SK-N-SH treated with all-trans-retinoic acid at 6 μM for 48 hours (cell line): ENCODE measurements around the gene ZKSCAN8.

Experiments
- ARNTL ChIP-seq: fragments of 450-650 bp; formaldehyde crosslinking; IDR thresholded peaks from 2 replicates; pipeline ENCODE4 v1.5.0; 2020; ENCODE audit warnings: low read depth, mild to moderate bottlenecking, moderate library complexity, borderline replicate concordance
- BACH2 ChIP-seq: fragments of 250-450 bp; sonication (Bioruptor Pico); IDR thresholded peaks from 2 replicates; pipeline ENCODE4 v1.9.0; 2021; ENCODE audit warnings: mild to moderate bottlenecking, borderline replicate concordance
- ESRRG ChIP-seq: fragments of 250-450 bp; sonication (Bioruptor Pico); IDR thresholded peaks from 2 replicates; pipeline ENCODE4 v1.6.1; 2021; ENCODE audit warnings: mild to moderate bottlenecking
- TOX ChIP-seq: fragments of 250-450 bp; sonication (Bioruptor Pico); IDR thresholded peaks from 2 replicates; pipeline ENCODE4 v1.8.0; 2021; ENCODE audit warnings: mild to moderate bottlenecking, moderate library complexity, borderline replicate concordance
- ZFP30 ChIP-seq: fragments of 450-650 bp; formaldehyde crosslinking; IDR thresholded peaks from 2 replicates; pipeline ENCODE4 v1.5.0; 2022; ENCODE audit warnings: mild to moderate bottlenecking, moderate library complexity
- ZNF8 ChIP-seq: fragments of 450-650 bp; formaldehyde crosslinking; IDR thresholded peaks from 2 replicates; pipeline ENCODE4 v1.5.0; 2020; ENCODE audit warnings: mild to moderate bottlenecking, moderate library complexity
- TF ChIP-seq, protein P1 (sequence below): fragments of 250-450 bp; sonication (Bioruptor Pico); IDR thresholded peaks from 2 replicates; pipeline ENCODE4 v1.8.0; 2021; ENCODE audit warnings: low read depth, mild to moderate bottlenecking, moderate library complexity, borderline replicate concordance
- TF ChIP-seq, protein P2 (sequence below): fragments of 250-450 bp; sonication (Bioruptor Pico); IDR thresholded peaks from 2 replicates; pipeline ENCODE4 v1.8.0; 2020; ENCODE audit warnings: mild to moderate bottlenecking, moderate library complexity, borderline replicate concordance

DNA sequence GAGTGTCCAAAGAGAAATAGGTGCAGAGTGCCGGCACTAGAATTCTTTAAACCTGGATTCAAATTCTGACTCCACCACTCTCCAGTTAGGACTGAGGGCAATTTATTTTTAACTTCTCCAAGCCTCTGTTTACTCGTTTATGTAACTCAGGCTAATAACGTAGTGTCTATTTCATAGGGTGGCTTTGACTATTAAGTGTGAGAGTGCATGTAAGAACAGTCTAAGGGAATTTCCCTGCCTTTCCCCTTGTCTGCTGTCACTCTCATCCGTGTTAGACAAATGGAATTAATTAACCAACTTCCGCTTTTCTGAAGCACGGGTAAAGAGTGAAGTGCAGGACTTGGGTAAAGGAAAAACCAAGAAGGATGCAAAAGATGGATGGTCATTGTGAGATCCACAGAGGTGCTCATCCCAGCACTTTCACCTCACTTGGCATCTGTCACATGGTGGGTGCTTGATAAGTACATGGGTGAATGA lies 4.1 kb upstream of the ZKSCAN8 start:
- TF ChIP-seq ZNF8 (CRISPR knock-in tag) (no peak), TOX (CRISPR knock-in tag) (no peak), ZFP30 (CRISPR knock-in tag) (no peak), ARNTL (CRISPR knock-in tag) (no peak), BACH2 (CRISPR knock-in tag) (no peak), ESRRG (CRISPR knock-in tag) (no peak)
- TF ChIP-seq, protein P1, sequence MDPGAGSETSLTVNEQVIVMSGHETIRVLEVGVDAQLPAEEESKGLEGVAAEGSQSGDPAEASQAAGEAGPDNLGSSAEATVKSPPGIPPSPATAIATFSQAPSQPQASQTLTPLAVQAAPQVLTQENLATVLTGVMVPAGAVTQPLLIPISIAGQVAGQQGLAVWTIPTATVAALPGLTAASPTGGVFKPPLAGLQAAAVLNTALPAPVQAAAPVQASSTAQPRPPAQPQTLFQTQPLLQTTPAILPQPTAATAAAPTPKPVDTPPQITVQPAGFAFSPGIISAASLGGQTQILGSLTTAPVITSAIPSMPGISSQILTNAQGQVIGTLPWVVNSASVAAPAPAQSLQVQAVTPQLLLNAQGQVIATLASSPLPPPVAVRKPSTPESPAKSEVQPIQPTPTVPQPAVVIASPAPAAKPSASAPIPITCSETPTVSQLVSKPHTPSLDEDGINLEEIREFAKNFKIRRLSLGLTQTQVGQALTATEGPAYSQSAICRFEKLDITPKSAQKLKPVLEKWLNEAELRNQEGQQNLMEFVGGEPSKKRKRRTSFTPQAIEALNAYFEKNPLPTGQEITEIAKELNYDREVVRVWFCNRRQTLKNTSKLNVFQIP (CRISPR knock-in tag): no peak
- TF ChIP-seq, protein P2, sequence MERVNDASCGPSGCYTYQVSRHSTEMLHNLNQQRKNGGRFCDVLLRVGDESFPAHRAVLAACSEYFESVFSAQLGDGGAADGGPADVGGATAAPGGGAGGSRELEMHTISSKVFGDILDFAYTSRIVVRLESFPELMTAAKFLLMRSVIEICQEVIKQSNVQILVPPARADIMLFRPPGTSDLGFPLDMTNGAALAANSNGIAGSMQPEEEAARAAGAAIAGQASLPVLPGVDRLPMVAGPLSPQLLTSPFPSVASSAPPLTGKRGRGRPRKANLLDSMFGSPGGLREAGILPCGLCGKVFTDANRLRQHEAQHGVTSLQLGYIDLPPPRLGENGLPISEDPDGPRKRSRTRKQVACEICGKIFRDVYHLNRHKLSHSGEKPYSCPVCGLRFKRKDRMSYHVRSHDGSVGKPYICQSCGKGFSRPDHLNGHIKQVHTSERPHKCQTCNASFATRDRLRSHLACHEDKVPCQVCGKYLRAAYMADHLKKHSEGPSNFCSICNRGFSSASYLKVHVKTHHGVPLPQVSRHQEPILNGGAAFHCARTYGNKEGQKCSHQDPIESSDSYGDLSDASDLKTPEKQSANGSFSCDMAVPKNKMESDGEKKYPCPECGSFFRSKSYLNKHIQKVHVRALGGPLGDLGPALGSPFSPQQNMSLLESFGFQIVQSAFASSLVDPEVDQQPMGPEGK (CRISPR knock-in tag): no peak
